LoVo (cell line): ENCODE measurements around the gene ATXN7L1.

Experiments used
- DNase-seq: peaks from one replicate; pipeline ENCODE4 v3.0.0-alpha.2; 2016; ENCODE audit warnings: low spot score

ATXN7L1 gene

GRCh38 chr7:105776986-105777910, 99.2 kb downstream of the ATXN7L1 start:
- DNase-seq = no peak

GRCh38 chr7:105776068-105776790, 100.2 kb downstream of the ATXN7L1 start:
- peak; percentile 67 for DNase-seq

DNA sequence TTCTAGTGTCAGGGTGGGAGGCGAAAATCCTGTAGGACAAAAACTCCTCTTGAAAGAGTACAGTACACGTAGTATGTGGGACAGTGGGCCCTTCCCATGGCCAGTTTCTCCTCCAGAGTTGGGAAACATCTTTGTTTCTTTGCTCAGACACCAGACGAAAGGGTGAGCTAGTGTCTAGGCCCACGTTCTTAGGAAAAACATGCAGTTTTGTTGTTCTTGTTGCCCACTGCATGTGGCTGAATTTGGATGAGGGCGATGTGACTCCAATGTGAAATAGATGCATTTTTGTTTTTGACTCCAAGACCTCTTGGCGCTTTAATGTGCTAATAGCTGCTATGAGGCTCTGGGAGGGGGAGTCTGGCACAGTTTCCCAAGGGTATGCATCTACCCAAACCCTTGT, 100.8 kb downstream of the ATXN7L1 start:
- DNase-seq = no peak

- DNase-seq = no peak
Measured at GRCh38 chr7:105773030-105773460, 103.4 kb downstream of the ATXN7L1 start.

DNA sequence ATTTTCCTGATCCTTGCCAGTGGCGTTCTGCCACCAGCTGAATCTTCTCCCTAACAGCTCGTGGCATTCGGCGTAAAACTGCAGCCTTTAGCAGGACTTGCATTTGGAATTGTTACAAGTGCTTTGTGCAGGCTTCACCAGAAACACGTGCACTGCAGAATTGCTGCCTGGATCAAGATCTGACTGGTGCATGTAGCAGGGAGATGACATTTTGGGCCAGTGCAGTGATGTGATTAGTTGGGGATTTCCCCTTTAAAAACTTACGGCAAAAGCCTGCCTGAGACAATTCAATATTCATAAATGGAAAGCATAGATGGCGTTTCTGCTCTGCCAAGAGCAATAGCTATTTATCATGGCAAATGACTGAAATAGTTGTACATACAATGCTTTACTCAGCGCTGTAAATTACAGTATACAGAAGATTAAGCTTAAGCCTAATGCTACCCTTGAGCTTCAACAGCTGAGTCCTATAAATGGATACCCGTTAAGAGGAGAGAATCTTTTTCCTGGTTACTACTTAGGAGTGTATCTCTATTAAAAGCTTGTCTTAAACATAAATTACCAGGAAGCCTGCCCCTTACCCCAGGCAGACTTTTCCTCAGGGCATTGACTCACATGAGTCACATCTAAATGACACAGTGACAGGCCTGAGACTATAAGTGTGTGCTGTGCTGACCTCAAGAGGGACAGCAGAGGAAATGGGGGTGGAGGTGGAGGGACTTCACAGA, 106.3 kb downstream of the ATXN7L1 start:
- DNase-seq = peak; percentile 30

- no peak for DNase-seq
Measured at GRCh38 chr7:105768898-105769507, 107.4 kb downstream of the ATXN7L1 start.

- no peak for DNase-seq
Measured at GRCh38 chr7:105768117-105768516, 108.3 kb downstream of the ATXN7L1 start.

GRCh38 chr7:105766421-105767073, 109.9 kb downstream of the ATXN7L1 start:
- DNase-seq = no peak

GRCh38 chr7:105765846-105766245, 110.6 kb downstream of the ATXN7L1 start:
- DNase-seq = no peak

DNA sequence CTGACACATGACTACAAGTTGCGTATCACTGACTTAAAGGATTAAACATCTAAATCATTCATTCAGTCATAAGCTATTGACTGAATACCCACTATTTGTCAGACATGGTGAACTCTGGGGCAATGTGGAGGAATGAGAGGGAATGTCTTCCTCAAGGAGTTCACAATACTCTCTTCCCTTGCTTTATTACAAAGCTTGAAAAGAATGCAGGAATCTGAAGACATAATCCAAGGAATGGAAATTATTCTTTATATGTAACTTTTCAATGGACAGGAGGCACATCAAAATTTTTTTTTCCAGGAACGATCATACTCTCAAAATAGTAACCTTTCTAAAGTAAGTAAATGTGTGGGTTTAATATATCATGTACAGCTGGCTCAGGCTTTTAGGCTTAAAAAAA, 111.9 kb downstream of the ATXN7L1 start:
- DNase-seq = no peak

- DNase-seq = no peak
Measured at GRCh38 chr7:105760551-105761447, 115.6 kb downstream of the ATXN7L1 start.

- peak; percentile 62 for DNase-seq
Measured at GRCh38 chr7:105759670-105760550, 116.5 kb downstream of the ATXN7L1 start.

DNA sequence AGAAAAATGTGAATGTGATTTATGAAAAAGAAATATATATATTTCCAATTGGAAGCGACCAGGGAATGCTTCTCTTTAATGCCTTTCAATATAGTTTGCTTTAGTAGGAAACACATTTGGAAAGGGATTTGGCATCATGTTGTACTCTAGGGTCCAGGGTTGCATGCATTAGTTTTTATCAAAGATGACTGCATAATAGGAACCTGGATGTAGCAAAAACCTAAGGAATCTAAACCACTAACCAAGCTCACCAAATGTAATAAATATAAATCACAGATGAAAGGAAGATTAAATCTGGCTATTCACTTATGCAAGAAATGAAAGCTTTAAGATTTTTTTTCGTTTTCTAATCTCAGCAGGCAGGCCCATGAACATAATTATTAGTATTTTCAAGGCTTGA, 120.0 kb downstream of the ATXN7L1 start:
- no peak for DNase-seq

DNA sequence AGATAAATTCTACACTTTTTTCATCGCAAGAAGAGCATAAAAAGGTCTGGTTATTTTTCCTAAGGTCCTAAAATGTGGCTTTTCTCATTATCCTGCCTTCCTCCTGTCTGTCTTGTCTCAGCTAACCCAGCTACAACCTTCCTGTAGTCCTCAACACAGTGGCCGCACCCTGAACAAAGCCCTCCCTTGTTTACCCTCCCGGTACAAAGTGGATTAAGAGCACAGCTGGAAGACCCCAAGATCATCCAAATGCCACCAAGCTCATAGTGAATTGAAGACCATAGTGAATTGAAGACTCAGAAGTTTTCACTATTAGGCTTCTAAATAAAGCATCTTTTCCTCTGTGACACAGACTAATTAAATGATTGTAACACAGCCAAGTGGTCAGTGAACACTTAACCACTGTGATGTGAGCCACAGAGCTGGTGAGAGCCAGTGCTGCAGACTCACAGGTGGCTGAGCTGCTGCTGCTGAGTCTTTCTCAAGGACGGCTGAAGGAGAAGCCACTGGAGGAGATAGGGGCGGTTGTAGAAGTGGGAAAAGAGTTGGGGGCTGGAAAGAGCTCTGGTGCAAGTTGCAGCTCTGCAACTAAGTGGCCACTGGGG, 123.6 kb downstream of the ATXN7L1 start:
- no peak for DNase-seq

DNA sequence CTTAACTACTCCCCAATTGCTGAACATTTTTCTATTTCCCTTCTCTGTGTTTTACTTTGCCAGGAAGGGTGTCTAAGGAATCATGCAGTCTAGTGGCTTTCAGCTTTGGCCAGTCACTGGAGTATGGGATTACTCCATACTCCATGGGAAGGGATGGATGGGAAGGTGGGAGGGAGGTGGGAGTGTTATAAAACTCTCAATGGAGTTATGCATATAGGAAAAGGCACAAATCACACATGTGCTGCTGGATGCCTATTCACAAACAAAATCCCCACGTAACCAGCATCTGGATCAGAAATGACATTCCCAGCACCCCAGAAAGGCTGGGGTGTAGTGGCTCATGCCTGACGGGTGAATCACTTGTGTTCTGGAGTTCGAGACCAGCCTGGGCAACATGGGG, 125.3 kb downstream of the ATXN7L1 start:
- no peak for DNase-seq

DNA sequence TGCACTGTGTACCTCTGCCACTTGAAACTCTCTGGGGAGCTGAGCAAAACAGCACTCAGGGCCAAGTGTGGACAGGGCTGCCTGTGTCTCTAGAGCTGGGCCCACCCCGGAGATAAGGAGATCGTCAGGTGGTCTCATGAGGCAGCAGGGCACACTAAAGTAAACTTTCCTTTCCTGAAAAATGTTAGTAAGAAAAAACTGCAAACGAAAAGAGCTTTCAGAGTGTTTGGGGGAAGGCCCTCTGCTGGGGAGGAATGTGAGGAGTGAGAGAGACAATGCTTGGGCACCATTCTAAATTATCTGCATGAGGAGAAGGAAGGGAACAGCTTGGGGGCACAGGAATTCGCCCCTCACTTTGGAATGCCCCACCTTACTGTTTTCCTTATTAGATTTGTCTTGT, 127.7 kb downstream of the ATXN7L1 start:
- DNase-seq = no peak

GRCh38 chr7:105745681-105746330, 130.6 kb downstream of the ATXN7L1 start:
- no peak for DNase-seq

DNA sequence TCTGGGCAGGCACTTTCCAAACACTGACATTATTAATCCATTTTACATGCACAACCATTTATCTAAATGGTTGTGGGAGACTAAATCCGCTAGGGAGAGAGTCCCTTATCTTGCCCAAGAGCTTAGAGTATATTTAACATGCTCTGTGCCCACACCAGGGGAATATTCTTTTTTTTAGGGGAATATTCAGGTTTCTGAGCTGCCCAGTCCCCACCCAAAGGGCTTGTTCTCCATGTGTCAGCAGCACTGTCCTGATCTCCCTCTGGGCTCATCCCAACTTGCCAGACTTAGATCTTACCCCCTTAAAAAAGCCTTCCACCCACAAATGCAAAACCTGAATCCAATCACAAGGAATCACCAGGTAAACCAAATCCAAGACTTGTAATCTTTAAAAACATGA, 132.1 kb downstream of the ATXN7L1 start:
- DNase-seq = no peak
